Myocyte (in vitro differentiated cells): ENCODE results near the gene SOD2. TPM values are rescaled to one million over a fixed set of nuclear protein-coding genes. Genes with fewer than 3 reads are reported as not detected.

Experiments
- total RNA-seq: library from RNA; depleted of rRNA; stranded (reverse); fragments of >200 nt; gene quantifications from 2 replicates; pipeline ENCODE4 v1.2.3, GENCODE V29; 2014

SOD2 gene
- total RNA-seq, 1 donor from 2014 or later: 208 TPM

Other genes with a start within 250 kb of the SOD2 start
- 64.8 and 68.4 TPM in 2 replicates for gene WTAP, start 34.3 kb upstream of the SOD2 start, total RNA-seq
- gene ACAT2, start 68.8 kb upstream of the SOD2 start, total RNA-seq: 13.9 and 27.0 TPM in 2 replicates
- gene TCP1, start 96.4 kb upstream of the SOD2 start, total RNA-seq: 224 and 282 TPM in 2 replicates
- 78.3 and 106 TPM in 2 replicates for gene MRPL18, start 97.2 kb upstream of the SOD2 start, total RNA-seq
- gene PNLDC1, start 107.0 kb upstream of the SOD2 start, total RNA-seq: not detected in 2 replicates
- under 0.01 TPM in 1 of 2 replicates, not detected in the other for gene MAS1, start 197.7 kb upstream of the SOD2 start, total RNA-seq